HG03378 (cell line): ENCODE measurements around the gene VPS26B.
A peak's percentile ranks its signal among the peaks of the same experiment; 100 is the strongest.
"Not testable (repeated sequence)": the region's sequence is repeated elsewhere in the genome, so short reads cannot be mapped to it uniquely, and the experiment has no call there.

Source experiments
- ATAC-seq: cut with Tn5 transposase; IDR thresholded peaks from one replicate; pipeline ENCODE4 v1.9.1; 2021; ENCODE audit warnings: mild to moderate bottlenecking, moderate library complexity; ENCODE audit not compliant: unreplicated experiment

Gene VPS26B

DNA sequence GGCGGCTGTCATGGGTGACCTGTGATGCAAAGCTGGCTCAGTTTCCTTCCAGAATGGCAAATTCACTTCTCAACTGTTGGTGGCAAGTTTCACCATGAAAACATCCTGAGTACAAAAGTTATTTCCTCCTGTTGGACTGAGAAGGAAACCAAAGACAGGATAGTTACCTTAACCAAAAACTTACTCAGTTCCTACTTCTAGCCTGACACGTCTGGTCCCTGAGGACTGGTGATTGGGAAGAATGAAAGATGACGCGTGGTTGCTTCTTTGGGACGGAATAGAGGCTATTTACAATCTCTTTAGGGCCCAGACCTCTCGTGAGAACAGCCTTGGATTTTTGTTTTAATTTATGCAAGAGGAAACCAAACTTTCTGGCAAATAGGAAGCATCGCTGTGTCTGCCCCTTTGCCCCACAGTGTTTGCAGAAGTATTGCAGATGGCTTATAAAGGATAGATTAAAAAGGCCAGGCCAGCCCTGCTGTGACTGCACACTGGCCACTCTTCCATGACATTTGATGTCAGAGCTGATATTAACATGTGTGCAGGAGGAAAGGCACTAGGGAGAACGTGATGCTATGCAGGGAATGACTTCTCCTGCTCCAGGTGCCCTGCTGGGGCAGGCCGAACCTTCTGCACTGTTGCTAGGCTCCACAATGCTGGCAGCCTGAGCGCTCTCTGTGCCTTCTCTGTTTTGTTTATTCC, 7.6 kb downstream of the VPS26B start:
- no peak for ATAC-seq

DNA sequence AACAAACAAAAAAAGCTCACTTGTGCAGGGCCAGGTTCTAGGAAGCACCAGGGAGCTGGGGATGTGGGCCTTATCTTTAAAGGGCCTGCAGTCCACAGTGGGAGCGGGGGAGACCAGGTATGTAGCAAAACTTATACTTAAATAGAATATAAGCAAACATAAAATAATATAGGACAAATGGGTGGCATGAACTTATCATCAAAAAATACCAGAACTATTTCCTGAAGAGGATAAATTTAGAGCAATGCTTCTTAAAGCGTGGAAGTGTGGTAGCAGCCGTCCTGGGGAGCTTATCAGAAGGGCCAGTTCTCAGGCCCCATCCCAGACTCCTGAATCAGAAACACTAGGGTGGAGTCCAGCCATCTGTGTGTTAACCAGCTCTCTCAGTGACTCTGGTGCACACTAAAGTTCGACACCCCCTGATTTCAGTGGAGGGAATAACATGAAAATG, 9.3 kb downstream of the VPS26B start:
- no peak for ATAC-seq

DNA sequence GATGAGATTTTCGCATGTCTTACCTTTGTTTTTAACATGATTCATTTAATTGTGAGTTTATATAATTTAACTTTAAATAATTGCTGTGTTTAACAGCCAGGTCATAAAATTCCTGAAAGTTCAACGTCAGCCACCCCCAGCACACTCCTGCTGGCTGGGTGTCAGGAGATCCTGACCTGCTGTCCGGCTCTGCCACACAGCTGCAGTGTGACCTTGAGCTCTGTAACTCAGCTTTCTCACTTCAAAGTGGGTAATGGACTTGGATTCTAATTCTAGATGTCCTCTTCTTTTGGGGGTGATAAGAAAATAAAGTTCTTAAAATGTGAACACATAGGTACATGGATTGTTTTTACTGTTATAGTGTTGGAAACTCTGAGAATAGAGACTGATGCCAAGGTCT, 10.9 kb downstream of the VPS26B start:
- ATAC-seq, result no peak

DNA sequence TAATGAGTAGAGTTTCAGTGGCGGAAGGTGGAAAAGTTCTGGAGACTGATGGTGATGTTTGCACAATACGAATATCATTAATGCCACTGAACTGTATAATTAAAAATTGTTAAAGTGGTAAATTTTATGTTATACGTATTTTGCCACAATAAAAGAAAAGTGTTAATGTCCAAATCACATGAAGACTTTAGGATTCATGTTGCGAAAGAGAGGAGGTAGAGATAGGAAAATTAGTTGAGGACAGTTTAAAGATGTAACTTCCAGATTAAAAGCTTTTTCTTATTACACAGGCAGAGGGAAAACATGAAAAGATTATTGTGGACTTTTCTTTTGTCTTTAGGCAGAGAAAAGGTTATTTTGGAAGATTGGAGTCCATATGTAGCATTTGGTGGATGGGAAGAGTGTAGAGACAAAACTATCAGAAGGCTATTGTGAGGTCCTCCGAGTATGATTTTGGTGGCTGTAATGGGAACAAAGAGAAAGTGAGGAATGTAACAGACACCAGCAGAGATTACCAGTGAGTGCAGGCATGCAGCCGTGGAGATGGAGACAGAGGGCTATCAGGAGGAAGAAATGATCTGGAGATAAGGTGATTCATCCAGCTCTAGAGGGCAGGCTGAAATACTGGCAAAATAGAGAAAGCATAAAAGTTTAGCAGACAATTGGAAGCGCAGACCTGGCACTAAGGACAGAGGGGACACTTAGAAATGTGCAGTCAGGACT, 12.5 kb downstream of the VPS26B start:
- ATAC-seq, result no peak

- ATAC-seq, result no peak
Observed at GRCh38 chr11:134237557-134237922, 13.1 kb downstream of the VPS26B start.

GRCh38 chr11:134238956-134239355, 14.5 kb downstream of the VPS26B start:
- ATAC-seq, result no peak

DNA sequence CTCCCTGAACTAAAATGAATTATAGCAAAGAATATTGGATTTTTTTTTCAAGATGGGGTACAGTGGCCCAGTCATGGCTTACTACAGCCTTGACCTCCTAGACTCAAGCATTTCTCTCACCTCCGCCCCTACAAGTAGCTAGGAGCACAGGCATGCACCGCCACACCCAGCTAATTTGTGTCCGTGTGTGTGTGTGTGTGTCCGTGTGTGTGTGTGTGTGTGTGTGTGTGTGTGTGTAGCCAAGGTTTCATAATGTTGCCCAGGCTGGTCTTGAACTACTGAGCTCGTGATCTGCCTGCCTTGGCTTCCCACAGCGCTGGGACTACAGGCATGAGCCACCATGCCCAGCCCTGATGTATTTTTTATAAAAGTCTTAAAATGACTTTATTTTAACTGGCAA, 16.1 kb downstream of the VPS26B start:
- ATAC-seq, result no peak

- ATAC-seq, result no peak
Observed at GRCh38 chr11:134242376-134242775, 17.9 kb downstream of the VPS26B start.

DNA sequence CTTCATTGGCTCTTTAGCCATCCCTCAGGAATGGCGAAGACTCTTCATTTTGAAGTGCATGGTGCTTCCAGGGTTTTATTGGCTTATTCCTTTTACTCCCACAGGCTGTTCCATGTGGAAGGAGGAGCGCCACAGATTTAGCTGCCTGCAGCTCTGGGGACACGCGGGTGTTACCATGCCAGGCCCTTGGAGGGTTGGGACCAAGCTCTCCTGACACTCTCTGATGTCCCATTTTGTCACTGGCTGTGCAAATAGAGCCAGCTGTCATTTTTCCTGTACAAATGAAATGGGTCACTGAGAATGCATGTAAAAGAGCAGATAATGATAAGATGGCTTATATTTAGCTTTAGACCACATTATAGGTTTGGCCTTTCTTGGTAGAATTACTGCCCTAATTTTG, 19.4 kb downstream of the VPS26B start:
- ATAC-seq, result no peak

DNA sequence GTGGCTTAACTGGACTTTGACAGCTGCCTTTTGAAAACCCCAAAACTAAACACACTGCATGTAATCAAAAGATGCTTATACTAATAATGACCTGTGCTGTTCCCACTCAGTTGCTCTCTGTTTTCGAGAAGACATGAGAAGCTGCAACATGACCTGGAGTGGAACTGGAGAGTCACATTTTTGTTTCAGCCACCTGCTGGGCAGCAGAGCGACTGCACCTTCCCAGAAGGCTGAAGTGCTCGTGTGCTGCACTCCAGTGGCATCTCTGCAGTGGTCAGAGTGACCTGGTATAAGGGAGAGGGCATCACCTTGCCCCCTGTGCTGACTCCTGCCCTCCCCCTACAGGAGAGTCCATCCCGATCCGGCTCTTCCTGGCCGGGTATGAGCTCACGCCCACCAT, 20.1 kb downstream of the VPS26B start:
- ATAC-seq, result peak; percentile 65

GRCh38 chr11:134245434-134245833, 21.0 kb downstream of the VPS26B start:
- no peak for ATAC-seq

- no peak for ATAC-seq
Observed at GRCh38 chr11:134246100-134246499, 21.6 kb downstream of the VPS26B start.

- ATAC-seq, result no peak
Observed at GRCh38 chr11:134246678-134247077, 22.2 kb downstream of the VPS26B start.

DNA sequence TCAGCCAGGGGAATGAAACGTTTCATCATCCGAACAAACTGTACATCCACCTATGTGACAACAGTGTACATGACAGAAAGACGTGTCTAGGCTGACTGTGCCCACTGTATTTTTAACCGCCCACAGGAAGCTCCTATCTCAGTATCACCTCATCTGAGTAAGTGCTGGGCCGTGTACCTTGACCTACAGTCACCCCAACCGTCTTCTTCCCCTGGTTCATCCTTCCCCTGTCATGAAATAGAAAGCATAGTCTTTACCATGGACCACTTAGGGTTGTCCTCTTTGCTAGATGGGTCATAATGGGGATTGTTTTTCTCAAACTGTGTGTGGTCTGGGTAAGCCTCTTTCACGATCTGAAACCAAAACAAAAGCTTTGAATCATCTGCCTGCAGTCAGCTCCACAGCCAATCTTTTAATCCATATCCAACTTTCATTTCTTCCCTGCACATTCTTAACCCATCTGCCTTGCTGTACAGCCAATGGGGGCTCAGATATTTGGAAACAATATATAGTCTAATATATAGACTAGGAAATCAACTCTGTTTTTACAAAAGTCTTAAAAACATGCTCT, 24.5 kb downstream of the VPS26B start:
- ATAC-seq, result no peak

DNA sequence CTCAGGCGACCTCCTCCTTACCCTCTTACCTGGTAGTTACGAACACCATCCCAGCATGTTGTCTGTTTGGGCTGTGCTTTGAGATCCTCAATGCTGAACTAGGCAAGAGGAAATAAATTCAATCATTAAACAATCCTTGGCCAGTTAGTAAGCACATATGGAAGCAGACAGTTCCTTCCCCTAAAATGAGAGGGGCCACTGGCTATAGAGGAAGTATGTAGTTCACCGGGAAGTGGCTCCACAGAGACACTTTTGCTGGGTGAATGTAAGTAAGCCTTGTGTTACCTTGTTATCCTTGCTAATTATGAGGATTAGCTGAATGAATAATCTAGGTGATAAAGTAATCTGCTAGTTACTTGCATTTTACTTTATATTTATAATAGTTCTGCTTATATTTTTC, 25.8 kb downstream of the VPS26B start:
- ATAC-seq, result no peak

DNA sequence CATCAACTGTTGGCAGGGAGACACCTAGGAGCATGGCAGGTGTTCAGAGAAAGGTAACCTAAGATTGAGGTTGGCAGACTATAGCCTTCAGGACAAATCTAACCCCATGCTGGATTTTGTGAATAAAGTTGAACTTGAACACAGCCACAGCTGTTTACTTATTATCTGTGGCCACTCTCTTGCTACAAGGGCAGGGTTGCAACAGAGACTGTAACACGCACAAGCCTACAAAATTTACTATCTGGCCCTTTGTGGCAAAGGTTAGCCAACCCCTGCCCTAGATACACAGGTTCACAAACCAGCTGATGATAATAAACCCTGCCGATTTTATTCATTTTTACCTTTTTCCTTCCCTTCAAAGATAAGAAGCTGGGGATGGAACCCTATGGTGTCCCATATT, 26.2 kb downstream of the VPS26B start:
- ATAC-seq, result no peak

DNA sequence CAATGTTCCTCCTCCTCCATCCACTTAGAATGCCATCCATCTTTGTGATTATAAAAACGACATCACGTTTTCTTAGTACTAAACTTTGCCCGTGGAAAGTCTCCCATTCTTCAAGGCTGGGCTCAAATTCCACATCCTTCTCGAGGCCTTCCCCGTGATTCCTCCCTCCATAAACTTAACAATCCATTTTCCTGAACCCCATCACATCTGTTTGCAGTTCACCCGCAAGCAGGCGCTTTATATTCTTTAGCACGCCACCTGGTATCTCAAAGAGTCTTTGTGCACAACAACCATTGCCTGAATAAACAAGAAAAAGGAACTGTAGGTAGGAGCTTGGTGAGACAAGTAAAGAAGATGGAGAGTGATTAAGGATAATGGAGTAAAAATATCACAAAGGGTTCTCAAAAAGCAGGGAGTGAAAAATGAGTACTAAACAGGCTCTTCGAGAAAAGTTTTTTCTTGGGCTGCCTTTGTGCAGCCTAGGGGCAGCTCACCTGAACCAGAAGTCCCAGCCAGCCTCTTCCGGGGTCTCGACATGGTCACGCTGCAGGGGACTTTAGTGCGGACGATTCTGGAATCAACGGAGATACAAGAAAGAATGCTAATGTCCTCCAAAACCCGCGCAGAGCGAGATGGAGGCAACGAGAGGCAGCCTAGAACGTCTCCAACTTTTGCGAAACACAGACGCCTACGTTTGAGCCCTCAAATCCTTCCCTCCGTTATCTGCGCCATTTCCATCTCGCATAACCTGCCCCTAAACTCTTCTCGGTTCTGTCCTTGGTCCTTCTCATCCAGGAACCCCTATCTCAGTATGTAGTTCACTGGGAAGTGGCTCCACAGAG, 28.1 kb downstream of the VPS26B start:
- ATAC-seq, result peak; percentile 44

- ATAC-seq, result peak; percentile 98
Observed at GRCh38 chr11:134253188-134253993, 28.9 kb downstream of the VPS26B start, which contains the start of the genes ACAD8 and THYN1. TSS of gene ACAD8 (plus strand) at chr11:134253568. CDS start at chr11:134253601, 33 bp downstream. TSS of gene THYN1 (minus strand) at chr11:134253352. CDS start at chr11:134252882, 470 bp downstream.

GRCh38 chr11:134254433-134255183, 30.1 kb downstream of the VPS26B start:
- ATAC-seq, result no peak

DNA sequence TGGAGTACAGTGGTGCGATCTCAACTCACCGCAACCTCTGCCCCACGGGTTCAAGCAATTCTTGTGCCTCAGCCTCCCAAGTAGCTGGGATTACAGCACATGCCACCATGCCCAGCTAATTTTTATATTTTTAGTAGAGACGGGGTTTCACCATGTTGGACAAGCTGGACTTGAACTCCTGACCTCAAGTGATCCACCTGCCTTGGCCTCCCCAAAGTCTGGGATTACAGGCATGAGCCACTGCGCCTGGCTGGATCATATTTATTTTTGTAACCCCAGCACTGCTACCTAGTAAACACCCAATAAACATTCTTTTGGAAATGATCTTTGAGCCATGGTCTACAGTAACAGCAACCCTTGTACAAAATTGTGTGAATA, 30.7 kb downstream of the VPS26B start:
- not testable (repeated sequence) for ATAC-seq
